Keratinocyte (primary cell): ENCODE data around the gene TBC1D7. TPM values are rescaled to one million over a fixed set of nuclear protein-coding genes. Genes with fewer than 3 reads are reported as not detected.

Source experiments
- DNase-seq: peaks from one replicate; pipeline ENCODE4 v3.0.0-alpha.2; 2011; ENCODE audit warnings: low read depth, missing footprints, low spot score
- FAIRE-seq: peaks from 2 replicates; lab custom pipeline; 2011; peaks lifted over from hg19 to GRCh38; lab: Jason Lieb, UNC
- H2AFZ ChIP-seq: 2 replicates; pipeline ENCODE4 v1.6.0; 2012; ENCODE audit warnings: low read length, control low read depth, inconsistent platforms; ENCODE audit not compliant: control insufficient read depth
- H3K27ac ChIP-seq: 2 replicates; pipeline ENCODE4 v1.5.1; 2011; ENCODE audit warnings: low read length; ENCODE audit not compliant: control insufficient read depth, insufficient read depth
- H3K27me3 ChIP-seq: 3 replicates; pipeline ENCODE4 v1.6.0; 2011; ENCODE audit warnings: low read length; ENCODE audit not compliant: control insufficient read depth, insufficient read depth; ENCODE audit errors: extremely low read depth
- H3K36me3 ChIP-seq, 2 experiments: 2 replicates in 1 of 2; 3 replicates in 1 of 2; pipeline ENCODE4 v1.5.1; 2011; ENCODE audit warnings: low read length in 2 of 2, mild to moderate bottlenecking in 1 of 2; ENCODE audit not compliant: control insufficient read depth in 2 of 2, insufficient read depth in 2 of 2; ENCODE audit errors: extremely low read depth in 1 of 2
- H3K4me1 ChIP-seq: 3 replicates; pipeline ENCODE4 v1.5.1; 2011; ENCODE audit warnings: low read length; ENCODE audit not compliant: control insufficient read depth, insufficient read depth; ENCODE audit errors: extremely low read depth
- H3K4me2 ChIP-seq: 3 replicates; pipeline ENCODE4 v1.6.0; 2011; ENCODE audit warnings: low read depth, low read length; ENCODE audit not compliant: control insufficient read depth, insufficient read depth; ENCODE audit errors: extremely low read depth
- H3K4me3 ChIP-seq, 3 experiments: fragments of 200-600 bp in 1 of 3; sonication (generic) in 1 of 3; 2 replicates in 2 of 3; 3 replicates in 1 of 3; pipeline ENCODE4 v1.5.1; 2011 to 2016; ENCODE audit warnings: low read length in 3 of 3, mild to moderate bottlenecking in 3 of 3, control low read depth in 2 of 3, inconsistent platforms in 1 of 3, low read depth in 1 of 3, mixed read lengths in 1 of 3, mixed run types in 1 of 3, moderate library complexity in 1 of 3; ENCODE audit not compliant: control insufficient read depth in 2 of 3, insufficient read depth in 2 of 3; ENCODE audit errors: extremely low read depth in 1 of 3
- H3K79me2 ChIP-seq: 2 replicates; pipeline ENCODE4 v1.6.0; 2012; ENCODE audit warnings: low read length; ENCODE audit not compliant: control insufficient read depth, insufficient read depth
- H3K9ac ChIP-seq: 3 replicates; pipeline ENCODE4 v1.6.0; 2011; ENCODE audit warnings: low read length; ENCODE audit not compliant: control insufficient read depth, insufficient read depth; ENCODE audit errors: extremely low read depth
- H3K9me1 ChIP-seq: 3 replicates; pipeline ENCODE4 v1.6.0; 2011; ENCODE audit warnings: low read length; ENCODE audit not compliant: control insufficient read depth, insufficient read depth; ENCODE audit errors: extremely low read depth
- H3K9me3 ChIP-seq: 2 replicates; pipeline ENCODE4 v1.5.1; 2012; ENCODE audit warnings: low read depth, low read length; ENCODE audit not compliant: control insufficient read depth
- H4K20me1 ChIP-seq: 3 replicates; pipeline ENCODE4 v1.6.0; 2011; ENCODE audit warnings: low read length; ENCODE audit not compliant: control insufficient read depth, insufficient read depth; ENCODE audit errors: extremely low read depth
- CTCF ChIP-seq, 3 experiments: IDR thresholded peaks in 1 of 3; conservative IDR thresholded peaks in 1 of 3; optimal IDR thresholded peaks in 1 of 3; 2 replicates in 2 of 3; 3 replicates in 1 of 3; pipeline versions ENCODE3 to v1.5.1; 2011; ENCODE audit warnings: low read length in 3 of 3, mild to moderate bottlenecking in 3 of 3, moderate library complexity in 2 of 3, control low read depth in 1 of 3, inconsistent platforms in 1 of 3; ENCODE audit not compliant: insufficient read depth in 2 of 3; ENCODE audit errors: extremely low read depth in 1 of 3
- EZH2 ChIP-seq: IDR thresholded peaks from one replicate; pipeline ENCODE4 v1.6.1; 2012; ENCODE audit warnings: inconsistent platforms, mild to moderate bottlenecking, low read length, moderate library complexity
- dilution Hi-C: fragments of 300-500 bp; cut with MboI; formaldehyde crosslinking; loops from one replicate; pipeline ENCODE4 v1.7.0; 2020; ENCODE audit warnings: low sequenced_read_pairs; ENCODE audit not compliant: extremely low pct_ligation_motif_present
- polyA plus RNA-seq, 5 experiments: library from polyadenylated mRNA; depleted of rRNA in 3 of 5; stranded (reverse) in 3 of 5; stranded (forward) in 1 of 5; unstranded in 1 of 5; fragments of >200 nt; gene quantifications; 1 replicate in 1 of 5; 2 replicates in 3 of 5; 3 replicates in 1 of 5; pipeline versions ENCODE4 v1.2.1 to v1.2.3, GENCODE V29; 2011 to 2012; ENCODE audit warnings: missing spikeins in 2 of 5, low read depth in 1 of 5, low replicate concordance in 1 of 5

The TBC1D7 gene
- polyA plus RNA-seq, 1 donor (not counting 4 experiments of a cell fraction or from before 2014, with no cell fraction given) = 30.4 TPM

DNA sequence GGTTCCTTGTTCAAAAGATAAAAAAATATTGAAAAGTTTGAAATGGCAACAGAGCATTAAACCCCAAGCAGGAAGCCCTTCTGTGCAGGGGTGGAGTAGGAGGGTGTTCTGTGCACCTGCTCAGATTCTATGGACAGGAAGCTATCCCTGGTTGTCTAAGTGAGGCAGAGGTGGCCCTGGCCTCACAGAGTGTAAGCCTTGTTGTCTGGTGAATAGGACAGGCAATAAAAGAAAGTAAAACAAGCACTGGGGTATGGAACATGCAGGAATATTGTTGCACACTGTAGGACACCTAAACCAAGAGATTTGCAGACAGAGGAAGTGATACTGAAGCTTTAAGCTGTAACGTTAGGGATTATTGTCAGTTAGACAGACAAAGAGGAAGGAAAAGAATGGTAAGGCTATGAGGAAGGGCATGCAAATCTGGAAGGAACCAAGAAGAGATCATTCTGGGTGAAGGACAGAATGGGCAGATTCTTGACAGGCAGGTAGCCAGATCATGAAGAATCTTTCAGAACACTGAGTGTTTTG lies 66.8 kb downstream of the TBC1D7 start:
- Histone ChIP-seq H2AFZ (no peak overlapping the region), H3K9ac (no peak overlapping the region), H3K4me3 (no peak overlapping the region), H3K4me2 (no peak overlapping the region), H3K27me3 (no peaks in the 10 kb centered on the region), H3K36me3 (no peaks in the 10 kb centered on the region), H3K9me3 (no peaks in the 10 kb centered on the region), H3K27ac (no peak overlapping the region), H4K20me1 (no peaks in the 10 kb centered on the region), H3K9me1 (no peaks in the 10 kb centered on the region), H3K4me1 (no peaks in the 10 kb centered on the region), H3K79me2 (no peaks in the 10 kb centered on the region)
- TF ChIP-seq CTCF (optimal IDR thresholded peaks at IDR 0.05 in 1 of 3, IDR thresholded peaks at IDR 0.05 in 1 of 3, conservative IDR thresholded peaks at IDR 0.05 in 1 of 3; ENCODE audit: extremely low read depth in 1 of 3, insufficient read depth in 2 of 3, low read length in 3 of 3) (no peak), EZH2 (no peak)
- DNase-seq (no peak), FAIRE-seq (no peak)
- dilution Hi-C loops = no loop called here

GRCh38 chr6:13260831-13261230 lies 67.5 kb downstream of the TBC1D7 start:
- no peaks in the 10 kb centered on the region for H3K36me3 ChIP-seq
- no peaks in the 10 kb centered on the region for H3K4me1 ChIP-seq
- no peaks in the 10 kb centered on the region for H3K9me3 ChIP-seq
- no peaks in the 10 kb centered on the region for H4K20me1 ChIP-seq
- DNase-seq (no peak), FAIRE-seq (no peak)
- H2AFZ ChIP-seq = no peak overlapping the region
- H3K4me2 ChIP-seq = no peak overlapping the region
- H3K9ac ChIP-seq = no peak overlapping the region
- H3K27me3 ChIP-seq = no peaks in the 10 kb centered on the region
- no peaks in the 10 kb centered on the region for H3K79me2 ChIP-seq
- no peak overlapping the region for H3K4me3 ChIP-seq
- H3K27ac ChIP-seq = no peak overlapping the region
- TF ChIP-seq EZH2 = no peak
- TF ChIP-seq CTCF (optimal IDR thresholded peaks at IDR 0.05 in 1 of 3, IDR thresholded peaks at IDR 0.05 in 1 of 3, conservative IDR thresholded peaks at IDR 0.05 in 1 of 3; ENCODE audit: extremely low read depth in 1 of 3, insufficient read depth in 2 of 3, low read length in 3 of 3) = no peak
- dilution Hi-C loops = no loop called here
- H3K9me1 ChIP-seq = no peaks in the 10 kb centered on the region
